GM18526 (cell line): ENCODE measurements around the gene SCYL2.

ENCODE experiments used
- POLR2A ChIP-seq: IDR thresholded peaks from 3 replicates; pipeline ENCODE4 v1.6.1; 2011; ENCODE audit not compliant: insufficient read length; ENCODE audit errors: extremely low read depth

SCYL2 gene

GRCh38 chr12:100388382-100388781 is 121.4 kb downstream of the SCYL2 start:
- TF ChIP-seq POLR2A, result no peak
